OCI-LY3 (cell line): Measurements from ENCODE around the gene SDK2.

ENCODE experiments used
- EZH2phosphoT487 ChIP-seq: fragments of 200-600 bp; shearing (Covaris generic); IDR thresholded peaks from 2 replicates; pipeline ENCODE4 v1.6.1; 2018; ENCODE audit warnings: antibody characterized with exemption, mixed run types, low read depth
- TF ChIP-seq, protein P1 (sequence below): fragments of 200-600, 300-600 bp; sonication (generic); IDR thresholded peaks from 2 replicates; pipeline ENCODE4 v1.5.1; 2014; ENCODE audit warnings: antibody characterized with exemption, low read length, low read depth

DNA sequence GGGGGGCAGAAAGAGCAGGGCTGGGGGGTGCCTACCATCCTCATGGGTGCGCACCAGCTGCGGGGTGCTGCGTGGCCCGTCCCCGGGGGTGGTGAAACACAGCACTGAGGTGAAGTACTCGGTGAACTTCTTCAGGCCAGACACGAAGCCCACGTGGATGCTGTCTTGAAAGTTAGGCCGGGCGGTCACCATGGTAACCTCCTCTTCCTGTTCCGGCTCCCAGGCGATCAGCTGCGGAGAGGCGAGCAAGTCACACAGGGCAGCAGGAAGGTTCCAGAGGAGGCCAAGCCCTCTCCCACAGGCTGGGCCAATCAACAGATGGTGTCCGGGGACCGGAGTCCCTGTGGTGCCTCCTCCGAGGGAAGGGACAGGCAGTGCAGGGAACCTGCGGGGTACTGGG is 242.3 kb downstream of the SDK2 start:
- TF ChIP-seq, protein P1, sequence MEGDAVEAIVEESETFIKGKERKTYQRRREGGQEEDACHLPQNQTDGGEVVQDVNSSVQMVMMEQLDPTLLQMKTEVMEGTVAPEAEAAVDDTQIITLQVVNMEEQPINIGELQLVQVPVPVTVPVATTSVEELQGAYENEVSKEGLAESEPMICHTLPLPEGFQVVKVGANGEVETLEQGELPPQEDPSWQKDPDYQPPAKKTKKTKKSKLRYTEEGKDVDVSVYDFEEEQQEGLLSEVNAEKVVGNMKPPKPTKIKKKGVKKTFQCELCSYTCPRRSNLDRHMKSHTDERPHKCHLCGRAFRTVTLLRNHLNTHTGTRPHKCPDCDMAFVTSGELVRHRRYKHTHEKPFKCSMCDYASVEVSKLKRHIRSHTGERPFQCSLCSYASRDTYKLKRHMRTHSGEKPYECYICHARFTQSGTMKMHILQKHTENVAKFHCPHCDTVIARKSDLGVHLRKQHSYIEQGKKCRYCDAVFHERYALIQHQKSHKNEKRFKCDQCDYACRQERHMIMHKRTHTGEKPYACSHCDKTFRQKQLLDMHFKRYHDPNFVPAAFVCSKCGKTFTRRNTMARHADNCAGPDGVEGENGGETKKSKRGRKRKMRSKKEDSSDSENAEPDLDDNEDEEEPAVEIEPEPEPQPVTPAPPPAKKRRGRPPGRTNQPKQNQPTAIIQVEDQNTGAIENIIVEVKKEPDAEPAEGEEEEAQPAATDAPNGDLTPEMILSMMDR: no peak
- TF ChIP-seq EZH2phosphoT487: no peak
